K562 (cell line): ENCODE data around the gene DERL3.

Experiments used
- CBFB ChIP-seq: sonication (generic); formaldehyde crosslinking; IDR thresholded peaks from 2 replicates; pipeline ENCODE4 v1.4.0; 2020; ENCODE audit warnings: mild to moderate bottlenecking, missing genetic modification reagents
- DNMT1 ChIP-seq: fragments of 450-650 bp; IDR thresholded peaks from 2 replicates; pipeline ENCODE4 v1.6.1; 2016; ENCODE audit warnings: antibody characterized with exemption, mild to moderate bottlenecking
- EZH2 ChIP-seq: IDR thresholded peaks from 2 replicates; pipeline ENCODE4 v1.6.1; 2012; ENCODE audit warnings: low read depth, mild to moderate bottlenecking, inconsistent platforms, low read length, borderline replicate concordance
- JUNB ChIP-seq: fragments of 450-650 bp; formaldehyde crosslinking; conservative IDR thresholded peaks from 2 replicates; pipeline ENCODE4 v1.4.0; 2020; ENCODE audit warnings: mild to moderate bottlenecking
- MAFK ChIP-seq: IDR thresholded peaks from 2 replicates; pipeline ENCODE4 v1.6.1; 2011; ENCODE audit warnings: low read length, improper control_type of control experiment
- NCOA6 ChIP-seq: fragments of 450-650 bp; IDR thresholded peaks from 2 replicates; pipeline ENCODE4 v1.6.1; 2017; ENCODE audit warnings: mild to moderate bottlenecking
- PKNOX1 ChIP-seq: fragments of 450-650 bp; IDR thresholded peaks from 2 replicates; pipeline ENCODE4 v1.6.1; 2016
- PTBP1 ChIP-seq: fragments of 200-400 bp; formaldehyde crosslinking; IDR thresholded peaks from 2 replicates; pipeline ENCODE4 v1.6.1; 2017; ENCODE audit warnings: low read depth, low read length
- RAD21 ChIP-seq, 2 experiments: fragments of 250-450 bp in 1 of 2; fragments of 450-650 bp in 1 of 2; sonication (Bioruptor Pico) in 1 of 2; formaldehyde crosslinking in 1 of 2; IDR thresholded peaks in 1 of 2; conservative IDR thresholded peaks in 1 of 2; 2 replicates each; pipeline versions ENCODE4 v1.4.0 to v1.8.0; 2020 to 2022; ENCODE audit warnings: mild to moderate bottlenecking in 2 of 2, moderate library complexity in 1 of 2
- ZNF445 ChIP-seq: fragments of 250-450 bp; sonication (Bioruptor Pico); IDR thresholded peaks from 2 replicates; pipeline ENCODE4 v1.4.0; 2020; ENCODE audit warnings: low read depth, mild to moderate bottlenecking, moderate library complexity

GRCh38 chr22:23796461-23796860 is 42.3 kb downstream of the DERL3 start:
- no peak for TF ChIP-seq DNMT1
- TF ChIP-seq PTBP1, result no peak
- no peak for TF ChIP-seq NCOA6
- no peak for TF ChIP-seq MAFK
- no peak for TF ChIP-seq EZH2
- TF ChIP-seq RAD21 (CRISPR knock-in tag; conservative IDR thresholded peaks at IDR 0.05 in 1 of 2, IDR thresholded peaks at IDR 0.05 in 1 of 2), result no peak
- no peak for TF ChIP-seq CBFB (CRISPR knock-in tag)
- TF ChIP-seq ZNF445 (CRISPR knock-in tag), result no peak
- TF ChIP-seq JUNB (CRISPR knock-in tag), result no peak
- TF ChIP-seq PKNOX1, result no peak
